Activated CD4-positive, alpha-beta memory T cell treated with anti-CD3 and anti-CD28 coated beads for 36 hours (primary cell): ENCODE measurements around the gene TRPM5. TPM values are rescaled to one million over a fixed set of nuclear protein-coding genes. Genes with fewer than 3 reads are reported as not detected.

ENCODE experiments used
- CTCF ChIA-PET: fragments of 350-600 bp; sonication (Branson Sonifier 250); formaldehyde crosslinking; loops from one replicate; lab custom pipeline; 2021; ENCODE audit warnings: antibody characterized with exemption, inconsistent platforms; lab: Charles Lee
- POLR2A ChIA-PET: fragments of 350-600 bp; sonication (Branson Sonifier 250); formaldehyde crosslinking; loops from one replicate; lab custom pipeline; 2021; ENCODE audit warnings: antibody characterized with exemption; lab: Charles Lee
- DNase-seq: peaks from one replicate; pipeline ENCODE4 v3.0.0-alpha.2; 2020
- H3K27ac Mint-ChIP-seq: one replicate; pipeline ENCODE4 v1.8.0; 2021; ENCODE audit warnings: mixed read lengths
- H3K27me3 Mint-ChIP-seq: one replicate; pipeline ENCODE4 v1.8.0; 2021; ENCODE audit warnings: mixed read lengths
- H3K36me3 Mint-ChIP-seq: one replicate; pipeline ENCODE4 v1.8.0; 2021; ENCODE audit warnings: mixed read lengths
- H3K4me1 Mint-ChIP-seq: one replicate; pipeline ENCODE4 v1.8.0; 2021; ENCODE audit warnings: low read depth, mixed read lengths
- H3K4me3 Mint-ChIP-seq: one replicate; pipeline ENCODE4 v1.8.0; 2021; ENCODE audit warnings: mild to moderate bottlenecking, mixed read lengths
- H3K9me3 Mint-ChIP-seq: one replicate; pipeline ENCODE4 v1.8.0; 2021; ENCODE audit warnings: mixed read lengths
- intact Hi-C: fragments of 100-400 bp; cut with micrococcal nuclease; formaldehyde crosslinking; loops from one replicate; pipeline ENCODE4 v1.15.1; 2023
- total RNA-seq, 2 experiments: library from RNA; stranded (reverse); gene quantifications; one replicate each; pipeline ENCODE4 v1.2.3, GENCODE V29; 2021

The TRPM5 gene
- total RNA-seq, 2 experiments from 2014 or later: not detected

GRCh38 chr11:2467695-2468055 lies 23.4 kb upstream of the TRPM5 start:
- no peaks in the 10 kb centered on the region for H3K36me3 Mint-ChIP-seq
- no peaks in the 10 kb centered on the region for H3K9me3 Mint-ChIP-seq
- CTCF ChIA-PET: interaction anchor here (0.6 to 1.0 kb wide), 2 partner anchors 64 to 162 kb away, joined by 3 read pairs; no protein-coding TSS in a partner anchor
- no peaks in the 10 kb centered on the region for H3K27me3 Mint-ChIP-seq
- intact Hi-C loops: no loop called here
- H3K27ac Mint-ChIP-seq: no peak overlapping the region
- no peak for DNase-seq
- H3K4me3 Mint-ChIP-seq: no peak overlapping the region
- H3K4me1 Mint-ChIP-seq: peaks cover 38% of the 10 kb centered on the region
- POLR2A ChIA-PET: no interaction called here

GRCh38 chr11:2466869-2467694 lies 22.8 kb upstream of the TRPM5 start:
- Mint-ChIP-seq H3K36me3 (no peaks in the 10 kb centered on the region), H3K4me3 (no peak overlapping the region), H3K9me3 (no peaks in the 10 kb centered on the region), H3K4me1 (peaks cover 37% of the 10 kb centered on the region), H3K27me3 (no peaks in the 10 kb centered on the region), H3K27ac (no peak overlapping the region)
- ChIA-PET CTCF (interaction anchor here (0.6 to 1.0 kb wide), 2 partner anchors 65 to 161 kb away, joined by 3 read pairs; no protein-coding TSS in a partner anchor), POLR2A (no interaction called here)
- intact Hi-C loops: no loop called here
- DNase-seq: peak; percentile 72

- H3K4me1 Mint-ChIP-seq: peaks cover 32% of the 10 kb centered on the region
- H3K4me3 Mint-ChIP-seq: no peak overlapping the region
- H3K36me3 Mint-ChIP-seq: no peaks in the 10 kb centered on the region
- no peak overlapping the region for H3K27ac Mint-ChIP-seq
- CTCF ChIA-PET: interaction anchor here (0.9 kb wide), 1 partner anchor 67 kb away, joined by 4 read pairs; no protein-coding TSS in a partner anchor
- H3K9me3 Mint-ChIP-seq: no peaks in the 10 kb centered on the region
- POLR2A ChIA-PET: no interaction called here
- H3K27me3 Mint-ChIP-seq: no peaks in the 10 kb centered on the region
- intact Hi-C loops: no loop called here
- DNase-seq: no peak
Measured at GRCh38 chr11:2466069-2466801, 21.9 kb upstream of the TRPM5 start.

- ChIA-PET CTCF (interaction anchor here (0.9 kb wide), 1 partner anchor 68 kb away, joined by 4 read pairs; no protein-coding TSS in a partner anchor), POLR2A (interaction anchor here (0.6 kb wide), 1 partner anchor 21 kb away, joined by 5 read pairs; the partner anchor contains the start of gene KCNQ1)
- intact Hi-C loops: no loop called here
- DNase-seq: no peak
- no peaks in the 10 kb centered on the region for H3K9me3 Mint-ChIP-seq
- H3K4me1 Mint-ChIP-seq: peaks cover 32% of the 10 kb centered on the region
- H3K27ac Mint-ChIP-seq: no peak overlapping the region
- no peaks in the 10 kb centered on the region for H3K27me3 Mint-ChIP-seq
- H3K36me3 Mint-ChIP-seq: no peaks in the 10 kb centered on the region
- no peak overlapping the region for H3K4me3 Mint-ChIP-seq
Measured at GRCh38 chr11:2465202-2466068, 21.1 kb upstream of the TRPM5 start.

- ChIA-PET CTCF (no interaction called here), POLR2A (interaction anchor here (0.6 kb wide), 1 partner anchor 20 kb away, joined by 5 read pairs; the partner anchor contains the start of gene KCNQ1)
- H3K4me3 Mint-ChIP-seq: no peak overlapping the region
- no peak overlapping the region for H3K27ac Mint-ChIP-seq
- intact Hi-C loops: no loop called here
- no peaks in the 10 kb centered on the region for H3K36me3 Mint-ChIP-seq
- H3K4me1 Mint-ChIP-seq: peaks cover 32% of the 10 kb centered on the region
- H3K27me3 Mint-ChIP-seq: no peaks in the 10 kb centered on the region
- DNase-seq: no peak
- H3K9me3 Mint-ChIP-seq: no peaks in the 10 kb centered on the region
Measured at GRCh38 chr11:2464451-2465165, 20.3 kb upstream of the TRPM5 start.

GRCh38 chr11:2463766-2464277 lies 19.5 kb upstream of the TRPM5 start:
- intact Hi-C loops: no loop called here
- ChIA-PET POLR2A (no interaction called here), CTCF (no interaction called here)
- no peak for DNase-seq
- peaks cover 32% of the 10 kb centered on the region for H3K4me1 Mint-ChIP-seq
- H3K27me3 Mint-ChIP-seq: no peaks in the 10 kb centered on the region
- no peaks in the 10 kb centered on the region for H3K36me3 Mint-ChIP-seq
- H3K27ac Mint-ChIP-seq: no peak overlapping the region
- no peak overlapping the region for H3K4me3 Mint-ChIP-seq
- no peaks in the 10 kb centered on the region for H3K9me3 Mint-ChIP-seq

GRCh38 chr11:2462986-2463765 lies 18.9 kb upstream of the TRPM5 start:
- H3K36me3 Mint-ChIP-seq: no peaks in the 10 kb centered on the region
- no peaks in the 10 kb centered on the region for H3K27me3 Mint-ChIP-seq
- ChIA-PET CTCF (no interaction called here), POLR2A (no interaction called here)
- no peak overlapping the region for H3K27ac Mint-ChIP-seq
- DNase-seq: no peak
- intact Hi-C loops: no loop called here
- H3K4me1 Mint-ChIP-seq: peaks cover 32% of the 10 kb centered on the region
- no peaks in the 10 kb centered on the region for H3K9me3 Mint-ChIP-seq
- H3K4me3 Mint-ChIP-seq: no peak overlapping the region

GRCh38 chr11:2462543-2462985 lies 18.2 kb upstream of the TRPM5 start:
- intact Hi-C loops: no loop called here
- ChIA-PET CTCF (no interaction called here), POLR2A (no interaction called here)
- Mint-ChIP-seq H3K4me3 (no peak overlapping the region), H3K27me3 (no peaks in the 10 kb centered on the region), H3K36me3 (no peaks in the 10 kb centered on the region), H3K9me3 (no peaks in the 10 kb centered on the region), H3K27ac (no peak overlapping the region), H3K4me1 (peaks cover 29% of the 10 kb centered on the region)
- DNase-seq: no peak

- Mint-ChIP-seq H3K4me1 (peaks cover 23% of the 10 kb centered on the region), H3K27me3 (no peaks in the 10 kb centered on the region), H3K27ac (no peak overlapping the region), H3K4me3 (no peak overlapping the region), H3K9me3 (no peaks in the 10 kb centered on the region), H3K36me3 (no peaks in the 10 kb centered on the region)
- CTCF ChIA-PET: no interaction called here
- intact Hi-C loops: no loop called here
- DNase-seq: no peak
- POLR2A ChIA-PET: interaction anchor here (0.6 kb wide), 1 partner anchor 157 kb away, joined by 4 read pairs; no protein-coding TSS in a partner anchor
Measured at GRCh38 chr11:2461956-2462542, 17.7 kb upstream of the TRPM5 start.

- H3K9me3 Mint-ChIP-seq: no peaks in the 10 kb centered on the region
- DNase-seq: no peak
- H3K27me3 Mint-ChIP-seq: no peaks in the 10 kb centered on the region
- no peak overlapping the region for H3K27ac Mint-ChIP-seq
- no peaks in the 10 kb centered on the region for H3K36me3 Mint-ChIP-seq
- CTCF ChIA-PET: no interaction called here
- no peak overlapping the region for H3K4me3 Mint-ChIP-seq
- POLR2A ChIA-PET: interaction anchor here (0.6 kb wide), 1 partner anchor 156 kb away, joined by 4 read pairs; no protein-coding TSS in a partner anchor
- intact Hi-C loops: no loop called here
- peaks cover 17% of the 10 kb centered on the region for H3K4me1 Mint-ChIP-seq
Measured at GRCh38 chr11:2461253-2461955, 17.1 kb upstream of the TRPM5 start.
